ENCODE measurements around the gene NOL12. TPM values are rescaled to one million over a fixed set of nuclear protein-coding genes. Genes with fewer than 3 reads are reported as not detected.

The NOL12 gene
- total RNA-seq, 3 donors from 2014 or later: 28.5 to 45.3 (median 42.6) TPM

GRCh38 chr22:37739035-37739434 is 52.9 kb downstream of the NOL12 start:
- intact Hi-C loops (cut with DNase I, micrococcal nuclease): no loop called here
- TF ChIP-seq, protein P1, sequence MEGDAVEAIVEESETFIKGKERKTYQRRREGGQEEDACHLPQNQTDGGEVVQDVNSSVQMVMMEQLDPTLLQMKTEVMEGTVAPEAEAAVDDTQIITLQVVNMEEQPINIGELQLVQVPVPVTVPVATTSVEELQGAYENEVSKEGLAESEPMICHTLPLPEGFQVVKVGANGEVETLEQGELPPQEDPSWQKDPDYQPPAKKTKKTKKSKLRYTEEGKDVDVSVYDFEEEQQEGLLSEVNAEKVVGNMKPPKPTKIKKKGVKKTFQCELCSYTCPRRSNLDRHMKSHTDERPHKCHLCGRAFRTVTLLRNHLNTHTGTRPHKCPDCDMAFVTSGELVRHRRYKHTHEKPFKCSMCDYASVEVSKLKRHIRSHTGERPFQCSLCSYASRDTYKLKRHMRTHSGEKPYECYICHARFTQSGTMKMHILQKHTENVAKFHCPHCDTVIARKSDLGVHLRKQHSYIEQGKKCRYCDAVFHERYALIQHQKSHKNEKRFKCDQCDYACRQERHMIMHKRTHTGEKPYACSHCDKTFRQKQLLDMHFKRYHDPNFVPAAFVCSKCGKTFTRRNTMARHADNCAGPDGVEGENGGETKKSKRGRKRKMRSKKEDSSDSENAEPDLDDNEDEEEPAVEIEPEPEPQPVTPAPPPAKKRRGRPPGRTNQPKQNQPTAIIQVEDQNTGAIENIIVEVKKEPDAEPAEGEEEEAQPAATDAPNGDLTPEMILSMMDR (IDR thresholded peaks at IDR 0.05): no peak
- peak in 2 of 3 donors; percentile 49 to 78 for DNase-seq
- H3K9me3 ChIP-seq: no peaks in the 10 kb centered on the region
- peaks cover 18% of the 10 kb centered on the region for H3K4me1 ChIP-seq (ENCODE audit: low read depth)
- H3K36me3 ChIP-seq (ENCODE audit: low read depth): no peaks in the 10 kb centered on the region
- H3K4me3 ChIP-seq: no peak overlapping the region
- ATAC-seq: peak; percentile 14

- Histone ChIP-seq H3K4me3 (no peak overlapping the region), H3K9me3 (no peaks in the 10 kb centered on the region), H3K4me1 (ENCODE audit: low read depth) (peaks cover 13% of the 10 kb centered on the region), H3K36me3 (ENCODE audit: low read depth) (no peaks in the 10 kb centered on the region)
- intact Hi-C loops (cut with DNase I, micrococcal nuclease): no loop called here
- TF ChIP-seq, protein P1 (IDR thresholded peaks at IDR 0.05): no peak
- DNase-seq (no peak), ATAC-seq (peak; percentile 5)
Observed at GRCh38 chr22:37739611-37740049, 53.5 kb downstream of the NOL12 start.

- no peak for DNase-seq
- peaks cover 8% of the 10 kb centered on the region for H3K4me1 ChIP-seq (ENCODE audit: low read depth)
Observed at GRCh38 chr22:37740455-37741311, 54.5 kb downstream of the NOL12 start.

DNA sequence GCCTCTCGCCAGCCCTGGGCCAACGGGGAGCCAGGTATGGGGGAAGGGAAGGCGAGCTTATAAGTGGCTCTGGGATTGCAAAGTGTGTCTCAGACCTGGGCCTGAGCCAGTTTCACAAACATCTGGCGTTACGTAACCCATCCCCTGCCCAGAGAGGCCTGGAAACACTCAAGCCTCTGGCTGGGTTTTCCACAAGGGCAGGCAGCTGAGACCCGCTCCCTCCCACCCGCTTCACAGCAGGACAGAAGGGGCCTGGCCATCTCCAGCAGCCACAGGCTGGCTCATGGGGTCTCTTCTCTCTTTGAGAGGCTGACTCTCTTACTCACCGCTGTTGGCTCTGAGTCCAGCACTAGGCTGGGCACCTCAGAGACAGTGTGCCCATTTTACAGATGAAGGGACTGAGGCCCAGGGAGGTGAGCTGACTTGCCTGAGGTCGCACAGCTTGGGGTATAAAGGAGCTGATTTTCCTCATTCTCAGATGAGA is 55.2 kb downstream of the NOL12 start:
- H3K4me1 ChIP-seq (ENCODE audit: low read depth): peaks cover 8% of the 10 kb centered on the region
- H3K4me3 ChIP-seq: no peak overlapping the region
- H3K9me3 ChIP-seq: no peaks in the 10 kb centered on the region
- TF ChIP-seq, protein P1 (IDR thresholded peaks at IDR 0.05): no peak
- DNase-seq (peak; percentile 68 to 75 (median 71)), ATAC-seq (peak; percentile 12)
- intact Hi-C loops (cut with DNase I, micrococcal nuclease): no loop called here
- no peaks in the 10 kb centered on the region for H3K36me3 ChIP-seq (ENCODE audit: low read depth)

More at GRCh38 chr22:37740455-37741311, 54.5 kb downstream of the NOL12 start:
- intact Hi-C loops (cut with DNase I, micrococcal nuclease): no loop called here
- TF ChIP-seq, protein P1 (IDR thresholded peaks at IDR 0.05): no peak
- no peak overlapping the region for H3K4me3 ChIP-seq
- no peaks in the 10 kb centered on the region for H3K9me3 ChIP-seq
- ATAC-seq: no peak
- H3K36me3 ChIP-seq (ENCODE audit: low read depth): no peaks in the 10 kb centered on the region

DNA sequence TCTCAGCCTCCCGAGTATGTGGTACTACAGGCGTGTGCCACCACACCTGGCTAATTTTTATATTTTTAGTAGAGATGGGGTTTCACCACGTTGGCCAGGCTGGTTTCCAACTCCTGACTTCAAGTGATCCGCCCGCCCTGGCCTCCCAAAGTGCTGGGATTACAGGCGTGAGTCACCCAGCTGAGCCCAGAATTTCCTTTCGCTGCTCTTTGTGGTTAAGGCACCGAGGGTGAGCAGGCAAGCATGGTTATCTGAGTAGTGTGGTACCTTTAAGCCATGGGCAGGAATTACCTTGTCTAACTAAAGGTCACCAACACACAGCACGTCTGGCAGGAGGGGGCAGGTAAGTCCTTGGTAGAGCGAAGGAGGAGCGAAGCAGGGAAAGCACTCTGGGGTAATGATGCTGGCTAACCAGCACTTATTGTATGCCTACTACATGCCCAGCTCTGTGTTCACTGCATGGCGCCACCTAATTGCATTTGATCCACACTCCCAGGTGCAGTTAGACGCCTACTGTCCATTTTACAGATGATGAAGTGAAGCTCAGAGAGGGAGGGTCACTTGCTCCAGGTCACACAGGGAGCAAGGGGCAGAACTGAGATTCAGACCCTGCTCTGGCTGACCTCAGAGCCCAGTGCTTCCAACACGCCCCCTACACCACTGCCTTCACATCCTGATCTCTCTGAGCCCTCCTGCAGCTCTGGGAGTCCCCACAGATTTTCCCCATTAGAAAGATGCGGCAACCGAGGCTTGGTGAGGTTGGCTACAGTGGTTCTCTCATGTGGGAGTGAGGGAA is 56.4 kb downstream of the NOL12 start:
- no peak for DNase-seq
- no peak overlapping the region for H3K4me3 ChIP-seq
- no peaks in the 10 kb centered on the region for H3K9me3 ChIP-seq
- ATAC-seq: no peak
- peaks cover 13% of the 10 kb centered on the region for H3K4me1 ChIP-seq (ENCODE audit: low read depth)
- H3K36me3 ChIP-seq (ENCODE audit: low read depth): no peaks in the 10 kb centered on the region
- TF ChIP-seq, protein P1 (IDR thresholded peaks at IDR 0.05): no peak
- intact Hi-C loops (cut with DNase I, micrococcal nuclease): no loop called here

Other genes with a start within 250 kb of the NOL12 start
- gene MFNG, start 200.0 kb upstream of the NOL12 start, total RNA-seq: 10 to 100 TPM; 11.3 to 16.1 (median 13.7) TPM
- 10 to 100 TPM; 43.3 to 74.1 (median 60.5) TPM for gene CARD10, start 166.9 kb upstream of the NOL12 start, total RNA-seq
- gene CDC42EP1, start 125.9 kb upstream of the NOL12 start, total RNA-seq: 10 to 100 TPM; 31.5 to 52.0 (median 48.2) TPM
- gene LGALS2, start 106.3 kb upstream of the NOL12 start, total RNA-seq: 10 to 100 TPM; 10.7 to 93.5 (median 23.1) TPM
- 10 to 100 TPM; 70.4 to 79.0 (median 74.3) TPM for gene GGA1, start 77.5 kb upstream of the NOL12 start, total RNA-seq
- 10 to 100 TPM; 48.8 to 98.2 (median 96.6) TPM for gene SH3BP1, start 46.7 kb upstream of the NOL12 start, total RNA-seq
- gene PDXP, start 27.6 kb upstream of the NOL12 start, total RNA-seq: 10 to 100 TPM; 26.8 to 43.3 (median 40.6) TPM
- 100 to 1,000 TPM in 2 of 3 donors, 10 to 100 TPM in 1; 54.6 to 376 (median 150) TPM for gene LGALS1, start 10.7 kb upstream of the NOL12 start, total RNA-seq
- gene TRIOBP, start 10.7 kb downstream of the NOL12 start, total RNA-seq: 100 to 1,000 TPM in 1 of 3 donors, 10 to 100 TPM in 2; 78.2 to 107 (median 78.6) TPM
- 10 to 100 TPM in 2 of 3 donors, 1 to 10 TPM in 1; 9.2 to 15.6 (median 13.6) TPM for gene GCAT, start 121.6 kb downstream of the NOL12 start, total RNA-seq
- not detected for gene GALR3, start 137.0 kb downstream of the NOL12 start, total RNA-seq
- 10 to 100 TPM; 18.2 to 36.7 (median 28.1) TPM for gene ANKRD54, start 158.0 kb downstream of the NOL12 start, total RNA-seq
- 100 to 1,000 TPM; 365 to 477 (median 414) TPM for gene EIF3L, start 163.1 kb downstream of the NOL12 start, total RNA-seq
- 100 to 1,000 TPM in 1 of 3 donors, 10 to 100 TPM in 2; 26.1 to 100 (median 28.6) TPM for gene MICALL1, start 220.0 kb downstream of the NOL12 start, total RNA-seq